NCI-H524 (cell line): ENCODE measurements around the gene FAM20A.

Experiments
- DNase-seq, 2 experiments: peaks; one replicate each; lab custom pipeline; 2025; lab: John Stamatoyannopoulos, UW

FAM20A gene

GRCh38 chr17:68565661-68566441 is 35.3 kb downstream of the FAM20A start:
- no peak for DNase-seq

DNA sequence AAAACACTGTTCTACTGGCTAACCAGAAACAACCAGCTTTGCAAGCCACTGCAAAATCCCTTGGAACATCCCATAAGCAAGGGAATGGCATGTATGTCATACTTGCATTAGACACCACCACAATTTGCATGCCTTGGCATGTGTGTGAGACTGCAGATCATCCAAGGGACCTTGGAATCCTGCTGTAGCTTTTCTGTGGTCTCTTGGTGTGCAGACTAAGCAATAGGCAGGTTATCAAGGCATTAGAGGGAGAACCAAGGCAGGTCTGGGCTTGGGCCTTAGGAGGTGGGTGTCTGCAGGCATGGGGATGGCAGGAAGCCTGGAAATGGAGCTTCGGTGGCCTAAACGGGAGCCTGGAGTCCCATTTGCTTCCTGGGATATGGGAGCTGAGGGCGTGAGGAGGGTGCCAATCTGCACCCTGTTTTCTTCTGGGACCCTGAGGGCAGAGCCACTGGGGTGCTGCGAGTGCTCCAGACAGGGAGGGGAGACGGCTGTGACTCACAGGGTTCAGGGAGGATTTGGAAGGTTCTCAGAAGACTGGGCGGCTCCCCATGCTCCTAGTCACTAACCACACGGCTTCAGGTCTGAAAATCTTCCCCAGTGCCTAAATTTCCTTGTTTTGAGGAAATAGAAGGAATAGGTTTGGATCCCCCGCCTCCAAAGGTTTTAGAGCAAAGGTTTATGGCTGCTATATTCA is 36.6 kb downstream of the FAM20A start:
- no peak for DNase-seq

DNA sequence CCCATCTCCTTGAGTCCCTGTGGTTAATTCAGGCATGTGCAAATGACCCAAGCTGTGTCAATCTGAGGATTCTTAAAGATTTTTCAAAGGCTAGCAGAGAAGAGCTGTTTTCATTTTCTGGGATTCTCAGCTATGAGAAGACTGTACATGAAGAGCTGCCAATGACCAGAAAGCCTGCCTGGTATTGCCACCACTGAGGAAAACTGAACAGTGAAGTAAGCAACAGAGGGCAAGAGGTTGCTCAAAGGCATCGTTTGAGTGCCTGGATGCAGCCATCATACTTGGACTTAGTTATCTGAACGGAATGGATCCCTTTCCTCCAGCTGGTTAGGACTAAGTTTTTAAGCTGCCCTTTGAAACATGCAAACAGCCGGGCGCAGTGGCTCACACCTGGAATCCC is 38.4 kb downstream of the FAM20A start:
- DNase-seq, result no peak

- no peak for DNase-seq
These were observed 40.0 kb downstream of the FAM20A start for GRCh38 chr17:68560966-68561720.

DNA sequence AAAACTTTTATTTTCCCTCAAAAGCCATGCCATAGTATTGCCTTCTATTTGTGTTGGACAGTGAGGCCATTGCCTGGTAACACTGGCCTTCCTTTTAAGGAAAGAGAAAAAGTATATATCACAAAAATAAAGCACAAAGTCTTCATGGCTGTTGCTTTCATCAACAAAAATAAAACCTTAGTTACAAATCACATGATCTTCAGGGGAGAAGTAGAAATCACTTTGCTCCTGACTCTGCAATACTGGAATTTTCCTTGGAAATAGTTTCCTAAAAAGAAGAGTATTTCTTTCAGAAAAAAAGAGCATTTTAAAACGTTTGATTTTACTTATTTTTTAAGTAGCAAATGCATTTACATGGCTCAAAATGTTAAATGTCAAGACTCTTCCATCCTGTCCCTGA is 41.9 kb downstream of the FAM20A start:
- no peak for DNase-seq

GRCh38 chr17:68556551-68556950 is 44.6 kb downstream of the FAM20A start:
- no peak for DNase-seq

GRCh38 chr17:68544111-68544915 is 56.9 kb downstream of the FAM20A start:
- DNase-seq, result peak in 1 of 2 experiments; percentile 57

GRCh38 chr17:68542698-68543463 is 58.3 kb downstream of the FAM20A start:
- no peak for DNase-seq

- DNase-seq, result no peak
These were observed 59.4 kb downstream of the FAM20A start for GRCh38 chr17:68541816-68542215.

- no peak for DNase-seq
These were observed 60.2 kb downstream of the FAM20A start for GRCh38 chr17:68540981-68541380.

DNA sequence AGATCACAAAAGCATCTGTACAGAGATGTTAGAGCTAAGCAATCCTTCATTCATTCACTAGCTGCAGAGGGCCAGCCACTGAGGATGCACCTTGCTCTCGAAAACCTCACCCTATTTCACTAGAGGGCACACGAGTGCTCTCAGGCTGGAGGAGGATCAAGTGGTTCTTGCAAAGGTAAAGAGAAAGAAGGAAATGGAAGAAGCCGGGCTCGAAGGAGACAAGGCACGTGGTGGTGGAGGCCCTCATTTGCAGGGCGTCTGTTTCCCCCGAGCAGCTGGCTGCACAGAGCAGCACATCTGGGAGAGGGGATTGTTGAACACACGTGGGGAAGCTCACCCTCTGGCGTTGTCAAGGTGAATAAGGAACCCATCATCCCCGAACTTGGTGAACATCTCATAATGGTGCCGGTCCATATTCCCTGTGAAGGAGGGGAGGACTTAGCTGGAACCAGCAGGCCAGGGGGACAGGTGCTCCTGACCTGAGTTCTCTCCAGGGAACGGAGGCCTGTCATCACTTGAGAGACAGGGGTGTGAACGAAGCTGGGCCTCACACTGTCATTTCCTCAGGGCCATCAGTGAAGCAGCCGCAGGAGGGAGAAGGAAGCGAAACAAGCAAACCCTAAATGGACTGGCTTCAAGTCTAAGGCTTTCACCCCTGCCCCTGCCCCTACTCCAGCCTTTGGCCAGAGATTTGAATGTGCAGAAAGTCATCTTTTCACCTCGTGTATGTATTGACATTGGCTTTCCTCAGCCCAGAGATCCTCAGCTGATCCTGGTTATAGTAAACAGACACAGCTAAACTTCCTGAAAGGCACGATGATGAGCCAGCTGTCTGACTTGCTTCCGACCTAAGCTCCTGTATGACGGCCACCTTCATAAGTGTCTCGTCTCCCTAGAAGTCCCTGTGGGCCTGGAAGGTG is 61.4 kb downstream of the FAM20A start:
- DNase-seq, result peak; percentile 8 to 35

DNA sequence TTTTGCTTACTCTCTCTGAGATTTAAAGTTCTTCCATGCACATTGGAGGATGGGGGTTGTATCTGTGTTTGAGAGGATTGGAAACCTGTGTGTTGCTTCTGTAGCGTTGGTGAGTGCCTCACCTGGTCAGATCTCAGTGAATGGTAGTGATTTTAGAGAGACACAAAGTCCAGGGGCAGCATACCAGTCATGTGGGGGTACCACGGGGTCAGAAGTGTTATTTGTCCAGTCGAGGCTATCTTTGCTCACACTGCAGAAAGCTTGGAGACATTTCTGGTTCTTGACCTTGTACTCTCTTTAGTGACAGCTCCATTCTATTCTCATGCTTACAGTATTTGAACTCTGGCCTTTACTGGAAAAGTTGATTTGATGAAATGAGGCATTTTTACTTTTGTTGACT is 65.2 kb downstream of the FAM20A start:
- no peak for DNase-seq

DNA sequence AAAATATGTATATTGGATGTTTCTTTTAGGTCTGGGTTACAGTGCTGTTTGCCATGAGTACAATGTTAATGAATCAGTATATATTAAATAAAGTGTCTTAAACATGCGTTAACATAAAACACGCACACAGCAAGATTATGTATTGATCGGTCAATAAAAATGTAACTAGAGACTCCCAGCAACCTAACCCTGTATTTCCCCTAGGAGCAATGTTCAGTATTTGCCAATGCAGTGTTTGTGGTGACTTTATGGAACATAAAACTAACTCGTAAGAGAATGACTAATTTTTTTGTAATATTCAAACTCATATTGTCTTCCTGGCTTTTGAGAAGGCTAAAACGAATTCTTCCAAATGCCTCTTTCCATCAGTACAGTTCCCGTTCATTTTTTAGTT is 66.5 kb downstream of the FAM20A start:
- no peak for DNase-seq

DNA sequence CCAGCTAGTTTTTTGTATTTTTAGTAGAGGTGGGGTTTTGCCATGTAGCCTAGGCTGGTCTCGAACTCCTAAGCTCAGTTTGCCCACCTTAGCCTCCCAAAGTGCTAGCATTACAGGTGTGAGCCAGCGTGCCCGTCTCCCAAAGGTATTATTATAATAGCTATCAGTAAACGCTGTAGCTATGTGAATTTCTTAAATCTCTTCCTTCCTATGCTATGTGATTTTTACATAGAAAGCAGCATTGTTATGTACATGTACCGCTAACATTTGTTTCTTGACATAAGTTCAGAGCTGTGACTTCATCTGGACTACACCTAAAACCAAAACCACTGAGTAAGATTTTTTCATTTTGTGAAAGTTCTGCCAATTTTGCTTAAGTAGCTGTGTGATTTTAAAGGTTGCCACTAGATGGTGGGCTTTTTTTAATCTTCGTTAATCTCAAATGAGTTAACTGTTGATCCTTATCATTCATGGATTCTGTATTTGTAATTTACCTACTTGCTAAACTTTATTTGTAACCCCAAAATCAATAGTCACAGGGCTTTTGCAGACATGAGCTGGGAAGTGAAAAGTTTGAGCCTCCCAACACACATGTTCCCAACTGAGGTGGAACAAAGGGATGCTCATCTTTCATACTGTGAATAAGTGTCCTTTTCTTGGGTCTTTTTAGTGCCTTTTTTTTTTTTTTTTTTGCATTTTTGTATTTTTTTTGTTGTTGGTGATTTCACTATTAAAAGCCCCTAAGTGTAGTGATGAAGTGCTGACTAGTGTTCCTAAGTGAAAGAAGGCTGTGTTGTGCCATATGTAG is 67.1 kb downstream of the FAM20A start:
- peak in 1 of 2 experiments; percentile 46 for DNase-seq

DNA sequence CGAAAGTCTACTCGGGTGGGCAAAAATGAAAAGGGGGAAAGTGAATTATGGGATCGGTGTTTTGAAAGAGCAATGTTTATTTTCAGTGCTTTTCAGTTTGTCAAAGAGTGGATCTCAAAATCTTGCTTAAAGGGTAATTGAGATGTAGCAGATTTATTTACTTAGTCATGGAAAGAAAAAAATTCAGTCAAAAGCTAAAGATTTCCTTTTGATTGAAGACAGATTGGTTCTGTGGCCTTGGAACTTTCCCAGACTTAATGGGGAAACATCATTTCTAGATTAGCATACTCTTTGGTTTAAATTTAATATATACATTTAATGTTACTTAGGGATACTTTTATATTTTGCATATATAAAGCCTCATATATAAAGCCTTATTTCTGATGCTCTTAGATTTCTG is 68.3 kb downstream of the FAM20A start:
- DNase-seq, result no peak

- DNase-seq, result no peak
These were observed 69.9 kb downstream of the FAM20A start for GRCh38 chr17:68531252-68531651.

- no peak for DNase-seq
These were observed 73.9 kb downstream of the FAM20A start for GRCh38 chr17:68527314-68527713.

DNA sequence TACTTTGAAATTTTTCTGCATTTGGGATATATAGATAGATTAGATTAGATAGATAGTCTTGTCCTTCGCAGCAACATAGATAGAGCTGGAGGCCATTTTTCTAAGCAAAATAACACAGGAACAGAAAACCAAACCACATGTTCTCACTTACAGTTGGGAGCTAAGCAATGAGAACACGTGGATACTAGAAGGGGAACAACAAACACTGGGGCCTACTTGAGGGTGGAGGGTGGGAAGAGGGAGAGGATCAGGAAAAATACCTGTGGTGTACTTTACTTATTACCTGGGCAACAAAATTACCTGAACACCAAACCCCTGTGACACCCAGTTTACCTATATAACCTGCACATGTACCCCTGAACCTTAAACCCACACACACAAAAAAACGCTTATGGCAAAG is 74.6 kb downstream of the FAM20A start:
- DNase-seq, result no peak

DNA sequence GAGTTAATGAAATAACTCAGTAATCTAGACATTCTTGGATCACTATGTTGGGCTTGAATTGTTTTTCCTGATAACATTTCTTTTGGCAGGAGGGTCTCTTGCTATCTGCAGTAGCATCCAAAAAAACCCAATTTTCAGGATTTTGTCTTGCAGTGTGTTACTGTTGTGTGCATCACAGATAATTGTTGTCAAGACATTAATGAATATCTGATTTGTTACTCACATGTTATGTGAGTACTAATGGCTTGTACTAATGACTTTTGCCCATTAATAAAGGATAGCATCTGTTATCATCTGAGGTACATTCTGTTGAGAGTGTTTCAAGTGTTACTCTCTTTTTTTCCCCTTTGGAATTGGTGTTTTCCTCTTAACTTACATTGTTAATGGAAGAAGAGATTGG is 78.9 kb downstream of the FAM20A start:
- DNase-seq, result no peak
